ENCODE results near the gene GPS2.

- TF ChIP-seq CTCF (IDR thresholded peaks at IDR 0.05) (no peak), POLR2A (IDR thresholded peaks at IDR 0.05) (no peak)
Measured at GRCh38 chr17:7348478-7349242, 33.5 kb upstream of the GPS2 start.
